Naive thymus-derived CD4-positive, alpha-beta T cell (primary cell): ENCODE data around the gene SMURF1. TPM values are rescaled to one million over a fixed set of nuclear protein-coding genes. Genes with fewer than 3 reads are reported as not detected.

Experiments
- ATAC-seq: fragments of 150-1000 bp; cut with Tn5 transposase; 2 replicates; pipeline ENCODE4 v1.10.0; 2021; ENCODE audit warnings: mild to moderate bottlenecking, moderate library complexity
- CTCF ChIA-PET: fragments of 350-600 bp; sonication (Branson Sonifier 250); formaldehyde crosslinking; loops from one replicate; lab custom pipeline; 2021; ENCODE audit warnings: antibody characterized with exemption; lab: Charles Lee
- POLR2A ChIA-PET: fragments of 350-600 bp; sonication (Branson Sonifier 250); formaldehyde crosslinking; loops from one replicate; lab custom pipeline; 2021; ENCODE audit warnings: antibody characterized with exemption, inconsistent platforms; lab: Charles Lee
- DNase-seq, 9 donors: peaks; one replicate each; pipeline versions ENCODE4 v3.0.0 to v3.0.0-alpha.2; 2020 to 2022; ENCODE audit warnings: mixed read lengths in 1 of 9
- H3K27ac ChIP-seq: one replicate; pipeline ENCODE4 v1.7.0; 2013; ENCODE audit warnings: mild to moderate bottlenecking, low read depth, low read length, moderate library complexity
- H3K27me3 ChIP-seq, 2 donors: one replicate each; pipeline ENCODE4 v1.7.0; 2013; ENCODE audit warnings: low read length in 2 of 2, mild to moderate bottlenecking in 2 of 2, moderate library complexity in 2 of 2; ENCODE audit not compliant: control insufficient read depth in 2 of 2, insufficient read depth in 2 of 2
- H3K36me3 ChIP-seq, 3 experiments: 1 replicate in 2 of 3; 2 replicates in 1 of 3; pipeline ENCODE4 v1.7.0; 2013; ENCODE audit warnings: low read length in 3 of 3, mild to moderate bottlenecking in 3 of 3, moderate library complexity in 1 of 3; ENCODE audit not compliant: insufficient read depth in 3 of 3, control insufficient read depth in 2 of 3
- H3K4me1 ChIP-seq, 2 donors: one replicate each; pipeline ENCODE4 v1.7.0; 2013; ENCODE audit warnings: low read length in 2 of 2, mild to moderate bottlenecking in 2 of 2, moderate library complexity in 1 of 2; ENCODE audit not compliant: control insufficient read depth in 2 of 2, insufficient read depth in 2 of 2
- H3K4me3 ChIP-seq: 2 replicates; pipeline ENCODE4 v1.7.0; 2013; ENCODE audit warnings: mild to moderate bottlenecking, low read length
- H3K9me3 ChIP-seq, 3 experiments: 1 replicate in 2 of 3; 2 replicates in 1 of 3; pipeline ENCODE4 v1.7.0; 2013; ENCODE audit warnings: low read length in 3 of 3; ENCODE audit not compliant: control insufficient read depth in 2 of 3
- H3K27ac Mint-ChIP-seq, 9 donors: one replicate each; pipeline ENCODE4 v1.8.0; 2020 to 2022; ENCODE audit warnings: mixed read lengths in 9 of 9, mild to moderate bottlenecking in 8 of 9, moderate library complexity in 5 of 9, inconsistent platforms in 2 of 9
- H3K27me3 Mint-ChIP-seq, 5 donors: one replicate each; pipeline ENCODE4 v1.8.0; 2021 to 2022; ENCODE audit warnings: mixed read lengths in 5 of 5, mild to moderate bottlenecking in 1 of 5
- H3K36me3 Mint-ChIP-seq, 5 donors: one replicate each; pipeline ENCODE4 v1.8.0; 2020 to 2022; ENCODE audit warnings: mixed read lengths in 5 of 5, mild to moderate bottlenecking in 3 of 5, inconsistent platforms in 1 of 5
- H3K4me1 Mint-ChIP-seq, 7 donors: one replicate each; pipeline ENCODE4 v1.8.0; 2020 to 2022; ENCODE audit warnings: mixed read lengths in 7 of 7, mild to moderate bottlenecking in 3 of 7, inconsistent platforms in 1 of 7
- H3K4me3 Mint-ChIP-seq, 10 donors: one replicate each; pipeline ENCODE4 v1.8.0; 2020 to 2022; ENCODE audit warnings: mild to moderate bottlenecking in 10 of 10, mixed read lengths in 10 of 10, moderate library complexity in 6 of 10, inconsistent platforms in 2 of 10
- H3K9me3 Mint-ChIP-seq, 11 donors: one replicate each; pipeline ENCODE4 v1.8.0; 2020 to 2022; ENCODE audit warnings: mixed read lengths in 11 of 11, mild to moderate bottlenecking in 4 of 11, inconsistent platforms in 1 of 11, moderate library complexity in 1 of 11
- intact Hi-C, 2 donors: fragments of 100-400 bp; cut with micrococcal nuclease; formaldehyde crosslinking; loops; one replicate each; pipeline ENCODE4 v1.15.1; 2023
- polyA plus RNA-seq, 2 donors: library from polyadenylated mRNA; unstranded; fragments of 300-500 nt; fragmentation: Illumina TruSeq; gene quantifications; one replicate each; pipeline ENCODE4 v1.2.3, GENCODE V29; 2021
- total RNA-seq, 6 experiments: library from RNA in 5 of 6; stranded (reverse) in 5 of 6; gene quantifications; 1 replicate in 5 of 6; 2 replicates in 1 of 6; pipeline ENCODE4 v1.2.3 and lab custom pipeline; 2021 to 2026

Gene SMURF1
- total and polyA plus RNA-seq, 7 experiments from 2014 or later, result 1.3 to 26.4 (median 20.4) TPM

DNA sequence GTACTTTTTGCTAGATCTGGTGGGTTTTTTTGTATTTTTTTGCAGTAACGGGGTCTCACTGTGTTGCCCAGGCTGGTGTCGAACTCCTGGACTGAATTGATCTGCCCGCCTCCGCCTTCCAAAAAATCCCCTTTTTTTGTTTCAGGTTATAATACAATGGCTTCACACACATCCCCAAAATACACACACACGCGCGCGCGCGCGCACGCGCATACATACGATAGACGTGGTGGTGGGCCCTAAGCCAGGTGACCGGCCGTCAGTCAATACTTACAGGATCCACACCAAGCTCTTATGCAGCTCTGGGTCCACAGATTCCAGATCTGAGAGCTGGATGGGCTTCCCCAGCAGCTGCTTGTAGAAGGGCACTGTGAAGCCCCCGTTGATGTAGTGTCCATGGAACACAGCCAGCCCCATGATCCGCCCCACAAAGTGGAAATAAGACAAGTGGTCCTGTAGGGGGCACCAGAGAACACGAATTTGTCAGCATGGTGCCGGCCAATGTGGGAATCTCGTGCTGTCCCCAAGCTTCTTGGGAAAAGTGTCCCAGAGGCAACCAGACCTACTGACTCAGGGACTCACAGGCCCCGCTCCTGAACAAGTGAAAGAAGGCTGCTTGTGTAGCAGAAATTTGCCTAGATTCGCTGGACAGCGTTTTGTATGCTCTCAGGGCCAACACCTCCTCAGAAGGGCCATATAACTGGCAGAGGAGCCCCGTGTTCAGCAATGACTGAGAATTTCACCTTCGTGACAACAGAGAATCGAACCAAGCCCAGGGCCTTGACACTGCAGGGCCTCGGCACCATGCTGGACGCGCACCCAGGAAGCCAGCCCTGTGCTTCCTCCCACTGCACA is 103.6 kb downstream of the SMURF1 start:
- Histone ChIP-seq H3K9me3 (no peaks in the 10 kb centered on the region), H3K4me1 (no peaks in the 10 kb centered on the region), H3K4me3 (no peak overlapping the region), H3K27me3 (no peaks in the 10 kb centered on the region), H3K27ac (no peak overlapping the region), H3K36me3 (peaks cover 6 to 86% (median 7%) of the 10 kb centered on the region in 3 experiments)
- H3K4me3 Mint-ChIP-seq, result no peak overlapping the region
- H3K27ac Mint-ChIP-seq, result peak overlapping the region in 4 of 9 donors; percentile 19 to 70 (median 64)
- no peaks in the 10 kb centered on the region for H3K9me3 Mint-ChIP-seq
- ChIA-PET CTCF (interaction anchor here (0.6 to 2.3 kb wide), 7 partner anchors 10 to 271 kb away, joined by 3 to 10 read pairs (median 3); no protein-coding TSS in a partner anchor), POLR2A (no interaction called here)
- no peaks in the 10 kb centered on the region for H3K27me3 Mint-ChIP-seq
- H3K4me1 Mint-ChIP-seq, result peaks cover 0 to 7% (median 0%) of the 10 kb centered on the region in 7 donors
- peaks cover 19 to 58% (median 36%) of the 10 kb centered on the region in 5 donors for H3K36me3 Mint-ChIP-seq
- intact Hi-C loops, result loop anchor here (1.0 to 10.0 kb wide), 3 partner anchors 102 to 273 kb away; partner anchors contain the start of gene SMURF1 (in 2 of the 2)
- ATAC-seq (peak; percentile 82), DNase-seq (peak; percentile 33 to 69 (median 59))

DNA sequence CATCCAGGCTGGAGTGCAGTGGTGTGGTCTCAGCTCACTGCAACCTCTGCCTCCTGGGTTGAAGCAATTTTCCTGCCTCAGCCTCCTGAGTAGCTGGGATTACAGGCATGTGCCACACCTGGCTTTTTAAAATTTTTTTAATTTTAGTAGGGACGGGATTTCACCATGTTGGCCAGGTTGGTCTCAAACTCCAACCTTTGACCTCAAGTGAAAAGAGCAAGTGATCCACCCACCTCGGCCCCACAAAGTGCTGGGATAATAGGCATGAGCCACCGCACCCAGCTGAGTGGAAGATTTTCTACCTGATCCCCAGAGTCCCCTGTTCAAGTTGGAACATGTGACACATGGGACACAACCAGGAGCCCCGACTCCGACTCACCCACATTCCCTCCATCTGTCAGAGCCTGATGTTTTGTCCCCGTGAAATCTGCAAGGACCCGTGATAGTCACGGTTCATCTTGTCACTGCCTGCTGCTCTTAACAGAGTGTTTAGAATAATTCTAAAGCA is 104.5 kb downstream of the SMURF1 start:
- H3K9me3 Mint-ChIP-seq, result no peaks in the 10 kb centered on the region
- no peak overlapping the region for H3K27ac Mint-ChIP-seq
- DNase-seq (no peak), ATAC-seq (no peak)
- H3K4me3 Mint-ChIP-seq, result no peak overlapping the region
- ChIA-PET CTCF (interaction anchor here (1.1 to 1.2 kb wide), 2 partner anchors 24 to 271 kb away, joined by 3 to 8 read pairs; no protein-coding TSS in a partner anchor), POLR2A (interaction anchor here (0.6 kb wide), 1 partner anchor 11 kb away, joined by 3 read pairs; no protein-coding TSS in a partner anchor)
- Histone ChIP-seq H3K4me1 (no peaks in the 10 kb centered on the region), H3K36me3 (peaks cover 6 to 89% (median 7%) of the 10 kb centered on the region in 3 experiments), H3K27ac (no peak overlapping the region), H3K4me3 (no peak overlapping the region), H3K9me3 (no peaks in the 10 kb centered on the region), H3K27me3 (no peaks in the 10 kb centered on the region)
- H3K4me1 Mint-ChIP-seq, result peaks cover 0 to 7% (median 0%) of the 10 kb centered on the region in 7 donors
- intact Hi-C loops, result no loop called here
- no peaks in the 10 kb centered on the region for H3K27me3 Mint-ChIP-seq
- peaks cover 19 to 60% (median 32%) of the 10 kb centered on the region in 5 donors for H3K36me3 Mint-ChIP-seq

DNA sequence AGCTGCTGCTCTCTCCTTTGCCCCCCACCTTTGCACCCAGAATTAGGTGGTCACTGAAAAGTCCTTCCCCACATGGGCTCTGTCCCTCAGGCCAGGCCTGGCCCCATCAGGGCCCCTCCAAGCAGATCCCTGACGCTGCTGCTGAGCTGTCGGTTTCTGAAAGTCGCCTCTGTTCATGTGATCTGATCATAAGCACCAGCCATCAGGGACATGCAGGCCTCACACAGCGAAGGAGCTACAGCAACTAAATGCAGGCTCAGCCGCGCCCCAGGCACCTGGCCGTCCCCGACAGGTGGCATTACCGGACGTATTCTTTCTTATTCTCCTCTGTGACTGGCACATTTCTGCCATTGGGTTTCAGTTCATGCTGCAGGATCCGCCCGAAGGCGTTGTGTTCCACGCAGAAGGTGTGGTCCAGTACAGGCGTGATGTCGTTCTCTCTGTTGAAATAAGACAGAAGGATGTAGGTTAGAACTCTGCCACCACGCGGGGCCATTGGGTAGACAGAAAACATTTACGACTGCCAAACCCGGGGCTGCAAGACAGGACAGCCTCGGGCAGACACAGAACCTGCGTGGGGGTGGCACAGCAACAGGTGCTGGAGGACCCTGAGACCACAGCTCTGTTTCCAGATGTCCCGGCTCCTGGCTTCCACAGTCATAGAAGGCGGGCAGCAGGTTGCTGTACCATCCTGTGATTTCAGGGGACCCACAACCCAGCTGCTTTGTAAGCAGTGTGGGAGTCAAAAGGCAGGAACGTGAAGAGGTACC is 105.6 kb downstream of the SMURF1 start:
- H3K36me3 Mint-ChIP-seq, result peaks cover 19 to 53% (median 27%) of the 10 kb centered on the region in 5 donors
- no peak overlapping the region for H3K27ac ChIP-seq
- H3K27ac Mint-ChIP-seq, result peak overlapping the region in 1 of 9 donors; percentile 54
- DNase-seq (no peak), ATAC-seq (no peak)
- H3K4me1 ChIP-seq, result no peaks in the 10 kb centered on the region
- ChIA-PET POLR2A (no interaction called here), CTCF (interaction anchor here (0.6 to 1.1 kb wide), 3 partner anchors 59 to 273 kb away, joined by 3 to 8 read pairs (median 5); no protein-coding TSS in a partner anchor)
- H3K27me3 Mint-ChIP-seq, result no peaks in the 10 kb centered on the region
- H3K27me3 ChIP-seq, result no peaks in the 10 kb centered on the region
- no peaks in the 10 kb centered on the region for H3K9me3 Mint-ChIP-seq
- H3K4me3 Mint-ChIP-seq, result no peak overlapping the region
- H3K9me3 ChIP-seq, result no peaks in the 10 kb centered on the region
- peaks cover 0 to 7% (median 0%) of the 10 kb centered on the region in 7 donors for H3K4me1 Mint-ChIP-seq
- intact Hi-C loops, result no loop called here
- H3K4me3 ChIP-seq, result no peak overlapping the region
- peaks cover 2 to 94% (median 6%) of the 10 kb centered on the region in 3 experiments for H3K36me3 ChIP-seq

DNA sequence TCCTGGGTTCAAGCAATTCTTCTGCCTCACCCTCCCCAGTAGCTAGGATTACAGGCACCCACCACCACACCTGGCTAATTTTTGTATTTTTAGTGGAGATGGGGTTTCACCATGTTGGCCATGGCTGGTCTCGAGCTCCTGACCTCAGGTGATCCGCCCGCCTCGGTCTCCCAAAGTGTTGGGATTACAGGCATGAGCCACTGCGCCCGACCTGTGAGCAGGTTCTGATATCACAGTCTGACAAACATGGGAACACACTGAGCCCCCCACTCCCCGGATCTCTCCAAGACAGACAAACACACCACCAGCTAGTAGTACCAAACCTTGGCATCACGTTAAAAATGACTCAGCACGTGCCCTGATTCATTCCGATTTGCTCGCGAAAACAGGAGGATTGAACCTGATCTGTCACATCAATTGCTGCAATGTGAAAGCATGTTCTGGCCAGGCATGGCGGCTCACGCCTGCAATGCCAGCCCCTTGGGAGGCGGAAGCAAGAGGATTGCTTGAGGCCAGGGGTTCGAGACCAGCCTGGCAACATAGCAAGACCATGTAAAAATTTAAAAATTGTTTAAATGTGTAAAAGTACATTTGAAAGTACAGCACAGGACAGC is 106.5 kb downstream of the SMURF1 start:
- H3K36me3 ChIP-seq, result peaks cover 0 to 94% (median 6%) of the 10 kb centered on the region in 3 experiments
- no peaks in the 10 kb centered on the region for H3K27me3 ChIP-seq
- Mint-ChIP-seq H3K27ac (no peak overlapping the region), H3K9me3 (no peaks in the 10 kb centered on the region), H3K4me3 (no peak overlapping the region), H3K4me1 (peaks cover 0 to 7% (median 0%) of the 10 kb centered on the region in 7 donors), H3K27me3 (no peaks in the 10 kb centered on the region), H3K36me3 (peaks cover 19 to 45% (median 27%) of the 10 kb centered on the region in 5 donors)
- CTCF ChIA-PET, result interaction anchor here (0.5 to 0.6 kb wide), 2 partner anchors 60 to 309 kb away, joined by 4 to 5 read pairs; no protein-coding TSS in a partner anchor
- no peaks in the 10 kb centered on the region for H3K4me1 ChIP-seq
- no peaks in the 10 kb centered on the region for H3K9me3 ChIP-seq
- no peak for ATAC-seq
- H3K4me3 ChIP-seq, result no peak overlapping the region
- POLR2A ChIA-PET, result no interaction called here
- DNase-seq, result no peak
- intact Hi-C loops, result no loop called here
- no peak overlapping the region for H3K27ac ChIP-seq

- DNase-seq (no peak), ATAC-seq (no peak)
- ChIA-PET POLR2A (no interaction called here), CTCF (interaction anchor here (0.6 kb wide), 2 partner anchors 277 to 280 kb away, joined by 3 to 4 read pairs; no protein-coding TSS in a partner anchor)
- no peaks in the 10 kb centered on the region for H3K9me3 Mint-ChIP-seq
- intact Hi-C loops, result no loop called here
- H3K4me3 Mint-ChIP-seq, result no peak overlapping the region
- no peaks in the 10 kb centered on the region for H3K27me3 ChIP-seq
- no peak overlapping the region for H3K27ac ChIP-seq
- no peaks in the 10 kb centered on the region for H3K4me1 ChIP-seq
- H3K27ac Mint-ChIP-seq, result peak overlapping the region in 3 of 9 donors; percentile 16 to 67 (median 62)
- no peaks in the 10 kb centered on the region for H3K9me3 ChIP-seq
- H3K4me3 ChIP-seq, result no peak overlapping the region
- H3K27me3 Mint-ChIP-seq, result no peaks in the 10 kb centered on the region
- H3K4me1 Mint-ChIP-seq, result peaks cover 0 to 7% (median 0%) of the 10 kb centered on the region in 7 donors
- H3K36me3 Mint-ChIP-seq, result peaks cover 17 to 45% (median 32%) of the 10 kb centered on the region in 5 donors
- peaks cover 0 to 96% (median 6%) of the 10 kb centered on the region in 3 experiments for H3K36me3 ChIP-seq
These were observed 107.3 kb downstream of the SMURF1 start for GRCh38 chr7:99036546-99037111.
